ENCODE data around the gene PLEKHA6.

Gene PLEKHA6

DNA sequence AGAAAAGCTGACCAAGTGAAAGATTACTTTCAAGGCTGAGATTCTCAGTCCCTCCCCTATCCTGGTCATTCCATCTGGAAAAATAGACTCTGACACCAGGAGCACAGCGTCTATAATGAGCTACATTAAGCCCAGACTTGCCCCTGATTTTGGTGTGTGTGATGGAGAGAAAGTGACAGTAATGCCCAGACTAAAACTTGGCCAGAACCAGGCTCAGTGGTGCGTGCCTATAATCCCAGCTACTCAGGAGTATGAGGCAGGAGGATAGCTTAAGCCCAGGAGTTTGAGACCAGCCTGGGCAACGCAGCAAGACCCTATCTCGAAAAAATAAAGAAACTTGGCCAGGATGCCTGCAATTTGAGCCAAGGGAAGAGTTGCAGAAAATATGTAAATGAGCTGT lies 15.9 kb downstream of the PLEKHA6 start:
- TF ChIP-seq, protein P1, sequence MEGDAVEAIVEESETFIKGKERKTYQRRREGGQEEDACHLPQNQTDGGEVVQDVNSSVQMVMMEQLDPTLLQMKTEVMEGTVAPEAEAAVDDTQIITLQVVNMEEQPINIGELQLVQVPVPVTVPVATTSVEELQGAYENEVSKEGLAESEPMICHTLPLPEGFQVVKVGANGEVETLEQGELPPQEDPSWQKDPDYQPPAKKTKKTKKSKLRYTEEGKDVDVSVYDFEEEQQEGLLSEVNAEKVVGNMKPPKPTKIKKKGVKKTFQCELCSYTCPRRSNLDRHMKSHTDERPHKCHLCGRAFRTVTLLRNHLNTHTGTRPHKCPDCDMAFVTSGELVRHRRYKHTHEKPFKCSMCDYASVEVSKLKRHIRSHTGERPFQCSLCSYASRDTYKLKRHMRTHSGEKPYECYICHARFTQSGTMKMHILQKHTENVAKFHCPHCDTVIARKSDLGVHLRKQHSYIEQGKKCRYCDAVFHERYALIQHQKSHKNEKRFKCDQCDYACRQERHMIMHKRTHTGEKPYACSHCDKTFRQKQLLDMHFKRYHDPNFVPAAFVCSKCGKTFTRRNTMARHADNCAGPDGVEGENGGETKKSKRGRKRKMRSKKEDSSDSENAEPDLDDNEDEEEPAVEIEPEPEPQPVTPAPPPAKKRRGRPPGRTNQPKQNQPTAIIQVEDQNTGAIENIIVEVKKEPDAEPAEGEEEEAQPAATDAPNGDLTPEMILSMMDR (conservative IDR thresholded peaks at IDR 0.05; ENCODE audit: low read length), result no peak
- H3K4me3 ChIP-seq (ENCODE audit: low read length), result no peak overlapping the region
- DNase-seq (ENCODE audit: low read depth), result no peak

DNA sequence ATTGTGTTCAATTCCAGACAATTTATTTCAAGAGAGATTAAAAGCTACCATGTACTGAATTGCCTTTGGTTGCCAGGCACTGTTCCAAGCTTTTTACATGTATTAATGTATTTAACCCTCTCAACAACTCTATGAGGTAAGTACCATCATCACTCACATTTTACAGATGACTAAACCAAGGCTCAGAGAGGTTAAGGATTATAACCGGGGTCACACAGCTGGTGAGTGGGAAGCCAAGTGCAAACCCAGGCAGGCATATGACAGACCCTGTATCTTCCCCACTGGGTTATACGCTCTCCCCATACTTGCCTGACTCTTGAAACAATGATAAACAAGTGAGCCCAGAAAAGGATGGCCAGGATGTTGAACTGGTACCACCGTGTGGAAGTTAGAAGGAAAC lies 16.5 kb downstream of the PLEKHA6 start:
- DNase-seq (ENCODE audit: low read depth), result no peak
- no peak overlapping the region for H3K4me3 ChIP-seq (ENCODE audit: low read length)
- TF ChIP-seq, protein P1 (conservative IDR thresholded peaks at IDR 0.05; ENCODE audit: low read length), result no peak

DNA sequence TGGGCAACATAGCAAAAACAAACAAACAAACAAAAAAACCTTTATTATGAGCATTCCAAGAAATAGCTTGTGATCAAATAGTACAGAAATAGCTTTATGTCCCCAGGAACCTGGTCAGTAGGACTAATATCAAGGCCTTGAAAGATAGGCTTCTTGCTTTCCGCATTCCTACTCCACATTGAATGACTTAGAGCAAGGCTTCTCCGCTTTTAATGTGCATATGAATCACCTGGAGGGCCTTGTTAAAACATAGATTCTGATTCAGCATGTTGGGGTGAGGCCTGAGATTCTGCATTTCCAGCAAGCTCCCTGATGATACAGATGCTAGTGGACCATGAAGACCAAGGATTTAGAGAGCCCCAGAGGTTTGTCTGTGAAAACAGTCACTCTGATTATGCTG lies 17.4 kb downstream of the PLEKHA6 start:
- no peak overlapping the region for H3K4me3 ChIP-seq (ENCODE audit: low read length)
- no peak for DNase-seq (ENCODE audit: low read depth)
- TF ChIP-seq, protein P1 (conservative IDR thresholded peaks at IDR 0.05; ENCODE audit: low read length), result no peak

DNA sequence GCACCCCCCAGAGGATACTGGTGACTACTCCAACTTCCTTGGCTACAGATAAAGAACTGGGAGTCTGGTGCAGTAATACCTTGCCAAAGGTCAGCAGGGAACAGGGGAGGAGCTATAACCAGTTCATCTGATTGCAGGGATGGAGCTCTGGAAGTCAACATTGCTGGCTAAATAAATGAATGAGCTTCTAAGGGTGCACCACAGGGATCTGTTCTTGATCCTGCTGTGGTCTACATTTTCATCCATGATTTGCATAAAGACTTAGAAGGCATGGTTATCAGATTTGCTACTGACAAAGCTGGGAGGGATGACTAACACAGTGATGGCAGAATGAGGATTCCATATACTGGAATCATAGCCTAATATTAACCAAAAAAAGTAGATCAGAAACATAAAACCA lies 18.3 kb downstream of the PLEKHA6 start:
- DNase-seq (ENCODE audit: low read depth), result peak; percentile 27
- H3K4me3 ChIP-seq (ENCODE audit: low read length), result no peak overlapping the region
- TF ChIP-seq, protein P1 (conservative IDR thresholded peaks at IDR 0.05; ENCODE audit: low read length), result no peak

DNA sequence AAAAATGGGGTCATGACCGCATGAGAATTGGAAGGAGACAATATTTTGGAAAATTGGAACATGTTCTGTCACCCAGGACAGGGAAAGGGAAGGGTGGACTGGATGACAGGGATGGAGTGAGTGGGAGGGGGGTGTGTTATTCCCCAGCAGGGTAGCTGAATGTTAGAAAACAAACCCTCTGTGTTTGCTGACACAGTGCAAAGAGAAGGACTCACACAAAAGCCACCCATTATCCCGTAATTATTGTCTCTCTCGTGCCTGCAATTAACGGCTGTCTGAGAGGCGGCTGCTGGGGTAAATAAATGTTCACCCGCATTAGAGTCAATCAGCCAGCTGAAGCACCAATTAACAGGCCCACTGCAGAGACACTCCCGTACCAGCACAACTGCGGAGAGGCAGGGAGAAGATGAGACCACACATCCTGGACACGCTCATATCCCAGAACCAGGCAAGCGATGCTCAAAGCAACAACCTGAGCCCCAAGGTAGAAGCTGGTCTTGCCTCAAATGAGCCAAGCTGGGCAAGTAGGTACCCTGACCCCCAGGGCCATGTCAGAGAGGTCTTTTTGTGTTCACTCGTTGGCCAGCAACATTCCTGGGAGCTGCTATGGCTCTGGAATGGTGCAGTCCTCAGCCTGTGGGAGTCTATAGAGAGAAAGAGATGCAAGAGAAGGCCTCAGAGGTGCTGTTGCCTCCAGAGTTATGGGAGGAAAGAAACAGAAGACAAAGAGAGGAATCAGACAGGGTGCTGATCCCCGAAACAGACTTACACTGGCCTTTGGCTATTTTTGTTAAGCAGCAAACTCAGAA lies 19.4 kb downstream of the PLEKHA6 start:
- DNase-seq (ENCODE audit: low read depth), result no peak
- H3K4me3 ChIP-seq (ENCODE audit: low read length), result no peak overlapping the region
- TF ChIP-seq, protein P1 (conservative IDR thresholded peaks at IDR 0.05; ENCODE audit: low read length), result no peak

DNA sequence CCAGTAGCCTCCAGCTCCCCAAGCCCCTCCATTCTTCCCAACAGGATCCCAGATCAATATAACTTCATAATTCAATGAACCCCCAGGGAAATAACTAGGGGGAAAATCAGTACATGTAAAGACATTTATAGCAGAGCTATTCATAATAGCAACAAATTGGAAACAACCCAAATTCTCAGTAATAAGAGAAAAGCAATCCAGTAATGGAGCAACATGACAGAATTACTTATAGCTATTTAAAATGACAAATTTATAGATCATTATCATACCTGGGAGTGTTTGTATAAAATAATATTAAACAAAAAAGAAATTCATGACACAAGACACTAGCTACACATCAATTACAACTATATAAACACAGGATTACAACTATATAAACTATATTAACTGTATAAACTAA lies 20.2 kb downstream of the PLEKHA6 start:
- no peak overlapping the region for H3K4me3 ChIP-seq (ENCODE audit: low read length)
- no peak for DNase-seq (ENCODE audit: low read depth)
- TF ChIP-seq, protein P1 (conservative IDR thresholded peaks at IDR 0.05; ENCODE audit: low read length), result no peak

DNA sequence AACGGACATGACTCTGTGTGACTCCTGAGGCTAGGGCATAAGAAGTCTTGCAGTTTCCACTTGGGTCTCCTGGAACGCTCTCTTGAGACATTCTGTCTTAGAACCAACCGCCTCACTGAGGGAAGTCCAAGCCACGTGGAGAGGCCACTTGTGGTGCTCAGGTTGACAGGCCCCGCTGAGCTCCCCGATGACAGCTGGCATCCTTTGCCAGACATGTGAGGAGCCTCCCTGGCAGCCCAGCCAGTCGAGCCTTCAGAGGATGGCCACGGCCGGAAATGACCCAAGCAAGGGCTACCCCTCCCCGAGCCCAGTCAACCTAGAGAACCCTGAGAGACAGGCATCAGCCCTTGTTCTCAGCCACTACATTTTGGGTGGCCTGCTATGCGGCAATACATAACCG lies 20.7 kb downstream of the PLEKHA6 start:
- H3K4me3 ChIP-seq (ENCODE audit: low read length), result no peak overlapping the region
- no peak for DNase-seq (ENCODE audit: low read depth)
- TF ChIP-seq, protein P1 (conservative IDR thresholded peaks at IDR 0.05; ENCODE audit: low read length), result no peak

Measured in AG10803 (cell line).